Measurements from ENCODE around the gene PPP1R3D. TPM values are rescaled to one million over a fixed set of nuclear protein-coding genes. Genes with fewer than 3 reads are reported as not detected.

The PPP1R3D gene
- total RNA-seq, 1 experiment from 2014 or later = 3.1 TPM

DNA sequence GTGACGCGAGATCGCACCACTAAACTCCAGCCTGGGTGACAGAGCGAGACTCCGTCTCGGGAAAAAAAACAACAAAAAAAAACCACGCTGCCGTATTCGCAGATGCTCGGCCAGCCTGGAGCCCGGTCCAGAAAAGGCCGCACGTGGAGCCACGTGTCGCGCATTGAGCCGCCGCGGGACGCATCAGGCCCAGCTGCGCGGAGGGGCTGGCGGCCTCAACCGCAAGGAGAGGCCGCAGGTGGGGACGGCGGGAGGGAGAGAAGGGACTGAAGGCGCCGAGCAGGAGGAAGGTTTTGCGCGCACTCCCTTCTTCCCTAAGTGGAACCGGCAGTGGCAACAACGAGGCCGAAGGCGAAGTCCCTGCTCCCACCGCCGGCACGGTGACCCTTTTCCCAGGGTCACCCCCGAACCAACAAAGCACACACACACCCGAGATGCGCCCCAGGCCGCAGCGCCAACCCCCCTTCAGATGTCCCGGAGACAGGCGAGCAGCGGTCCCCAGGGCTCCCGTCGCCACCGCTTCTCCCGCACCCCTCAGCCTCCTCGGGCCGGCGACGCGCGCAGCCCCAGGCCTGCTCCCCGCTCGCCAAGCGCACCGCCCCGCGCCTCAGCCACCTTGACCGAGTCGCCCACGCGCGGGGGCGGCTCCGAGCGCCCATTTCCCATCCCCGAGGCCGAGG lies 7.3 kb downstream of the PPP1R3D start:
- H3K27me3 Mint-ChIP-seq (ENCODE audit: low read depth) = peaks cover 35% of the 10 kb centered on the region
- Histone ChIP-seq H2BK120ac (ENCODE audit: low read depth, low read length, poor library complexity, severe bottlenecking) (no peak overlapping the region), H3K23ac (ENCODE audit: insufficient read length, low read depth, low read length) (no peak overlapping the region), H2BK12ac (ENCODE audit: insufficient read length, low read depth, low read length) (no peak overlapping the region), H3K4ac (ENCODE audit: low read depth, low read length) (no peak overlapping the region), H3K79me1 (ENCODE audit: insufficient read depth, low read depth, low read length, poor library complexity, severe bottlenecking) (no peaks in the 10 kb centered on the region), H2BK5ac (ENCODE audit: insufficient read length, low read length) (no peak overlapping the region), H3K14ac (ENCODE audit: insufficient read depth, low read length) (no peak overlapping the region), H3K4me2 (ENCODE audit: insufficient read depth, insufficient read length, low read length) (no peak overlapping the region), H3K79me2 (ENCODE audit: insufficient read depth, low read length) (no peaks in the 10 kb centered on the region), H4K5ac (ENCODE audit: insufficient read length, low read depth, low read length) (no peak overlapping the region), H4K20me1 (ENCODE audit: control insufficient read depth, insufficient read depth, insufficient read length) (no peaks in the 10 kb centered on the region), H3K23me2 (ENCODE audit: insufficient read length, low read depth, low read length, poor library complexity, severe bottlenecking) (peaks cover 5% of the 10 kb centered on the region), H3K9ac (ENCODE audit: extremely low read depth, insufficient read length, low read length) (no peak overlapping the region), H2AFZ (ENCODE audit: low read length) (no peak overlapping the region), H4K8ac (replicated peaks; ENCODE audit: insufficient read length, low read depth, low read length) (no peak overlapping the region), H3K18ac (ENCODE audit: insufficient read length, low read depth, low read length) (no peak overlapping the region), H3K27me3 (ENCODE audit: insufficient read depth, low read length) (peaks cover 2% of the 10 kb centered on the region; the same call in 1 of the 2 replicates), H3K56ac (ENCODE audit: insufficient read length, low read depth, low read length) (no peak overlapping the region), H3T11ph (ENCODE audit: low read length) (no peak overlapping the region), H3K9me3 (ENCODE audit: control insufficient read depth, low read depth, low read length) (no peaks in the 10 kb centered on the region), H4K91ac (ENCODE audit: insufficient read length, low read depth, low read length) (no peak overlapping the region), H2AK5ac (ENCODE audit: insufficient read length, low read length) (no peak overlapping the region), H2BK20ac (ENCODE audit: low read depth, low read length, poor library complexity, severe bottlenecking) (no peak overlapping the region), H2BK15ac (ENCODE audit: low read depth, low read length) (no peak overlapping the region), H3K4me1 (ENCODE audit: insufficient read depth, low read length) (no peaks in the 10 kb centered on the region), H3K27ac (ENCODE audit: insufficient read length, low read depth, low read length) (no peak overlapping the region)
- no CpG with 5 or more reads among the region's 72 CpGs for WGBS (ENCODE audit: extremely low coverage, insufficient read length, low lambda C conversion rate)
- H3K36me3 Mint-ChIP-seq (ENCODE audit: insufficient read depth in 1 of 3, low read depth in 3 of 3) = no peaks in the 10 kb centered on the region
- TF ChIP-seq, protein P1, sequence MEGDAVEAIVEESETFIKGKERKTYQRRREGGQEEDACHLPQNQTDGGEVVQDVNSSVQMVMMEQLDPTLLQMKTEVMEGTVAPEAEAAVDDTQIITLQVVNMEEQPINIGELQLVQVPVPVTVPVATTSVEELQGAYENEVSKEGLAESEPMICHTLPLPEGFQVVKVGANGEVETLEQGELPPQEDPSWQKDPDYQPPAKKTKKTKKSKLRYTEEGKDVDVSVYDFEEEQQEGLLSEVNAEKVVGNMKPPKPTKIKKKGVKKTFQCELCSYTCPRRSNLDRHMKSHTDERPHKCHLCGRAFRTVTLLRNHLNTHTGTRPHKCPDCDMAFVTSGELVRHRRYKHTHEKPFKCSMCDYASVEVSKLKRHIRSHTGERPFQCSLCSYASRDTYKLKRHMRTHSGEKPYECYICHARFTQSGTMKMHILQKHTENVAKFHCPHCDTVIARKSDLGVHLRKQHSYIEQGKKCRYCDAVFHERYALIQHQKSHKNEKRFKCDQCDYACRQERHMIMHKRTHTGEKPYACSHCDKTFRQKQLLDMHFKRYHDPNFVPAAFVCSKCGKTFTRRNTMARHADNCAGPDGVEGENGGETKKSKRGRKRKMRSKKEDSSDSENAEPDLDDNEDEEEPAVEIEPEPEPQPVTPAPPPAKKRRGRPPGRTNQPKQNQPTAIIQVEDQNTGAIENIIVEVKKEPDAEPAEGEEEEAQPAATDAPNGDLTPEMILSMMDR (conservative IDR thresholded peaks at IDR 0.05) = no peak
- no peaks in the 10 kb centered on the region; a peak in 1 of 5 replicates for H3K9me3 Mint-ChIP-seq
- DNase-seq = no peak
- H3K4me3 Mint-ChIP-seq = no peak overlapping the region
- H3K4me1 Mint-ChIP-seq = peaks cover 6 to 19% of the 10 kb centered on the region in 2 experiments
- H3K27ac Mint-ChIP-seq = no peak overlapping the region; a peak in 1 of 7 replicates

All from H9 (cell line).